ENCODE results near the gene RIN2.
"Not testable (repeated sequence)": the region's sequence is repeated elsewhere in the genome, so short reads cannot be mapped to it uniquely, and the experiment has no call there.

Gene RIN2

DNA sequence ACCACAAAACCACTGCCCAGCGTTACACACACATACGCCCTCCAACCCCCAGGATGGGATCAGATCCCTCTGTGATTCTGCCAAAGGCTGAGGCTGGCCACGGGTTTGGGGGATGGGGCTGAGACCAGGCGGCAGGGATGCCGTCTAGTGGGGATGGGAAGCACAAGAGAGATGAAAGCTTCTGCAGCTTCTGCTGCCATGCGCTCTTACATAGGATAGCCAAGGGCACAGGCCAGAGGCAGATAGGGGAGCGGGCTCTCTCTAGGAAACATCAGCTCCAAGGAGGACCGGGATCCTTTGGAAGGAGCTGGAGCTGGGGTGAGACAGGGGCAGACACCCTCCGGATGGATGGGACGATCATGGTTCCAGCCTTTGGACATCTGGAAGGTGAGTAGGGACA, 18.7 kb upstream of the RIN2 start:
- no peak for DNase-seq (ENCODE audit: low spot score)

DNA sequence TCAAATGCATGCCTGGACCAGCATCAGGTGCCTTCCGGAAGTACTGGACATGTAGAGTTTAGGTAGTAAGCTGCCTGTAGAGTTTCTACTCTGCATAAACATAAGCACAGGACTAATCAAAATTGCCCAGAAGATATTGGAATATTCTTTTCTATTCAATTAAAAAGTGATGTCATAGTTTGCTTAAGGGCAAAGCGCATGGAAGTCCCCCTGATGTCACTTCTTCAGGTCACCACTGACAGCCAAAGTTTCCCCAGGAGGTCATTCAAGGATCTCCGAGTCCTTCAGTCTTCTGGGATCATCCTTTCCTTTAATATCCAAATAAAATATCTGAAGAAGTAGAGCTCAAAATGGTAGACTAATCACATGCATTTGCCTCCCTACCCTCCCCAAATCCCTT, 17.5 kb upstream of the RIN2 start:
- DNase-seq (ENCODE audit: low spot score), result no peak

DNA sequence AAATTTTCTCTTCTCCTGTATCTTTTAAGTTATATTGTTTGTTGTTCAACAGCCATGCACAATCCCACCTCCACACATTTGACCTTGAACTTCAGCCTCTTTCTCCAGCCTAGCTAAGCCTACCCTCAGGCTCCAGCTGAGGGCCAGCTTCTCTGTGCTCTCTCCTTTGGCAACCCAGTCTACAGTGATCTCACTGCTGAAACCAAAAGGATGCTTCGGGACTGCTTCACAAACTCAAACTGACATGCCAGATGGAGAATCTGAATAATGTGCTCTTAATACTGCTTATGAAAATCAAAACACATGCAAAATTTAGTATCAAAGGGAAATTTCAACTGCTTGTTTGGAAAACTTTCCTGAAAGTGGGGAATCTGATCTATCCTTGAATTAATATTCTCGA, 16.1 kb upstream of the RIN2 start:
- no peak for DNase-seq (ENCODE audit: low spot score)

DNA sequence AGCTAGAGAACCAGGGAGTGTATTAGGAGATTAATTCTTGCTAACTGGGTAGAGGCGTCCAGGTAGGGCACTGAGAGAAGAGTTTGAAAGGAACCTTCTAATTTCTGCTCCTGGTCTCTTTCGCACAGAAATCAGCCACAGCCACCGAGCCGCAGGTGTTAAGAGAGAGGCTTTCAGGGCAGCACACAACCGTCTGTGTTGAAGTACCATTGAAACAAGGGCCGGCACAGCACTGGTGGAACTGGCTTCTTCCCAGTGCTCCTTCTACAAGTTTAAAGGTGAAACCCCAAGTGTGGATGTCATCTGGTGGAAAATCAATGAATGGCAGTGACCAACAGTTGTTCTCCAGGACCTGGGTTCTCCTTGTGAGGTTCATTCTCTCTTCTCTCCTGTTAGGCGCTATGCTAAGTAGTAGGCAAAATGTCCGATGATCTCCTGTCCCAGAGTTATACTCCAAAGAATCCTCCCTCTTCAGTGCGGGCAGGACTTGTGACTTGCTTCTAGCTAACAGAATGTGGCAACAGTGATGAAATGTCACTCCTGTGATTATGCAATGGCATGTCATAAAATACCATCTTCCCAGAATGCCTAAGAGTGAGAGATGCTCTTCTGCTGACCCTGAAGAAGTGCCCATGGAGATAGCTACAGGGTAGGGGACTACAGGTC, 15.0 kb upstream of the RIN2 start:
- DNase-seq (ENCODE audit: low spot score), result no peak

DNA sequence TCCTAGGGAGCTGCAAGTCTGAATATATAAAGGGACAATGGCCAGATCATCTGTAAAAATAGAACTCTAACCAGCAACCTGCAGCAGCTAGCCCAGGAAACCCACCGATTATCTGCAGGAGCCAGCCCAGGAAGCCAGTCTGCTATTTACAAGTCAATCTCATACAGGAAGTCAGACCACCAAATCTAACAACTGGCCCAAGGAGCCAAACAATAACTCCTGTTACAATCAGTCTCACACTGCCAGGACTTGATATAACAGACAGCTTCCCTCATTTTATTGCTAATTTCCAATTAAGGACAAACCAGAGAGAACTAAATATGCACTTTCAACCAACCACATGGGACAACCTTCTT, 14.4 kb upstream of the RIN2 start:
- DNase-seq (ENCODE audit: low spot score), result no peak

DNA sequence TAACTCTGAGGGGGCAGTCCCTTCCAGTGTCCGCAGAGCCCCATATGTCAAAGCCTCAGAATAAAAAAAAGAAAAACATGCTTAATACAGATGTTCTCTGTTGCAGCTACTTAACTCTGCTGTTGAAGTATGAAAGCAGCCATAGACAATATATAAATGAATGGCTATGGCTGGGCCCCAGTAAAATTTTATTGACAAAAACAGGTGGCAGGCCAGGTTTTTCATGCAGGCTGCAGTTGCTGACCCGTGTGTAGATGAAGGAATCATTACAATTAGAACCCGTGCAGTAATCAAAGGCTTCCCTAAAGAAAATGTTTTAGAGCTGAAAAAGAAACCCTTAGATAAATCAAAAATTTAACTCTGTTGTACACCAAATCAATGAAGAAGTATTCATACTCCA, 13.0 kb upstream of the RIN2 start:
- no peak for DNase-seq (ENCODE audit: low spot score)

DNA sequence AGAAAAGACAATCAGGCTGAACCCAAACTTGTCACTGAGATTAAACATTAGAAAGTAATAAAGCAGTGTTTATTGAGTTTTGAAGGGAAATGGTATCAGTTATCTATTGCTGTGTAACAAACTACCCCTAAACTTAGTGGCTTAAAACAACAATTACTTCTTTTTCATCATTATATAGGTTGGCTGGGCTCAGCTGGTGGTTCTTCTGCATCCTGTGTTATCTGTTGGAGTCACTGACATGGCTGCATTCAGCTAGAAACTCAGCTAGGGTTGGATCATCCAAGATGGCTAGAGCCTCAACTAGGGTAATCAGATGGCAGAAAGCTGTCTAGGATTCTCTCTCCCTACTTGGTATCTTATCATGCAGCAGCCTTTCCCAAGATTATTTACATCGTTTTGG, 12.5 kb upstream of the RIN2 start:
- no peak for DNase-seq (ENCODE audit: low spot score)

DNA sequence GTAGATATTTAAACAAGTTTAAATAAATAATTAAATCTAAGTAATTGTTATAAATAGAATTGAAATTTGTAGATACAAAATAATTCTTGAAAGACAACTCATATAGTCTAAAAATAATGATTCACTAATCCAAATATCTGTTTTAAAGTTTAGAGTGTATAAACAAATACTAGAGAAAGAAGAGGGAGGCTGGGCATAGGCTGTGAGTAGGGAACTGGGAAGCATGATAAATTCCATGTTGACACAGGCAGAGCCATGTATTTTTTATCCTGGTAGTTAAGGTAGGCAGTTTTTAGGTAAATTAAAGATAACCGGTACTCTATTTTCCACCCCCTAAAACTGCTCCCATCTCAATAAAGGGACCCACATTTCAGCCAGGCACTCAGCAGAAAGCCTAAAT, 11.7 kb upstream of the RIN2 start:
- no peak for DNase-seq (ENCODE audit: low spot score)

DNA sequence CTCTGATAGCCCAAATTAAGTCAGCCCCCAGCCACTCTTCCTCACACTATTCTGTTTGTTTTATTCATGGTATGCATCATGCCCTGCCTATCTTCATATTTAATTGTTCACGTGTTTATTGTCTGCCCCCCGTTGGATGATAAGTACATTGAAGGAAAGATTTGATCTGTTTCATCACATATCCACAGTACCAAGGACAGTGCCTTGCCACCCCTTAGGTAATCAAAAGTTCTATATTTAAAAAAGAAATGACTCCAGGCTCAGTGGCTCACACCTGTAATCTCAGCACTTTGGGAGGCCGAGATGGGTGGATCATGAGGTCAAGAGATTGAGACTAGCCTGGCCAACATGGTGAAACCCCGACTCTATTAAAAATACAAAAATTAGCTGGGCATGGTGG, 10.2 kb upstream of the RIN2 start:
- DNase-seq (ENCODE audit: low spot score), result no peak

DNA sequence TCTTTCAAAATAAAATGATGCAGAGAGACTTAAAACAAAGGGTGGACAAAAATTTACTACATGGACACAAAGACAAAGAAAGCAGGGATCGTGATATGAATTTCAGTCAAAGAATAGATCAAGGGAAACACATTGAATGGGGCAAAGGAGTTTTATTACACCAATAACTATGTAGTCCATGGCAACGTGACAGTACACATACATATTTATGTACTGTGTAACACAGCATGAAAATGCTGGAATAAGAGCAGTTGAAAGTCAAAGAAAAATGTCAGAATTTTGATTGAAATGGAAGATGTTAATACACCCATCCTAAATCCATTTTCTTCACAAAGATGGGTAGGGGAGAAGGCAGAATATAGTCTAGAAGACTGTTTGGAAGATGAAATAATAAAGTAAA, 9.4 kb upstream of the RIN2 start:
- no peak for DNase-seq (ENCODE audit: low spot score)

DNA sequence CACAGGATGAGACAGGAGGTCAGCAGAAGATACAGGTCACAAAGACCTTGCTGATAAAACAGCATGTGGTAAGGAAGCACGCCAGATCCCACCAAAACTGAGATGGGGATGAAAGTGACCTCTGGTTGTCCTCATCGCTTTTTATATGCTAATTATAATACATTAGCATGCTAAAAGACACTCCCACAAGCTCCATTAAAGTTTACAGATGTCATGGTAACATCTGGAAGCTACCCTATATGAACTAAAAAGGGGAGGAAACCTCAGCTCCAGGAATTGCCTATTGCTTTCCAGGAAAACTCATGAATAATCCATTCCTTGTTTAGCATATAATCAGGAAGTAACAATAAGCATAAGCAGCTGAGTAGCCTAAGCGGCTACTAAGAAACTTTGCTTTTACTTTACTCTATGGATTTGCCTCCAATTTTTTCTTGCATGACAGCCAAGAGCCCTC, 8.4 kb upstream of the RIN2 start:
- DNase-seq (ENCODE audit: low spot score), result no peak

DNA sequence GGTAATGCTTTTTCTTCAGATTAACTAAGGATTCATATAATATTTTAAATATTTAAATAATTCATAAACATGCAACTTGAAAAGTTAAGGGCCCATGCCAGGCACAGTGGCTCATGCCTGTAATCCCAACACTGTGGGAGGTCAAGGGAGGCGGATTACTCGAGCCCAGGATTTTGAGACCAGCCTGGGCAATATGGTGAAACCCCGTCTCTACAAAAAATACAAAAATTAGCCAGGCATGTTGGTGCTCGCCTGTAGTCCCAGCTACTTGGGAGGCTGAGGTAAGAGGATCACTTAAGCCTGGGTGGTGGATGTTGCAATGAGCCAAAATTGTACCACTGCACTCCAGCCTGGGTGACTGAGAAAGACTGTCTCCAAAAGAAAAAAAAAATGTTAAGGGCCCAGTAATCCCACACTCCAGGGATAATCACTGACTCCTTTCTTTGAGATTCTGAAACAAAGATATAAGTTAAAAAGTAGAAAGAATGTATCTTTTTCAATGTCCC, 7.9 kb upstream of the RIN2 start:
- DNase-seq (ENCODE audit: low spot score), result no peak

DNA sequence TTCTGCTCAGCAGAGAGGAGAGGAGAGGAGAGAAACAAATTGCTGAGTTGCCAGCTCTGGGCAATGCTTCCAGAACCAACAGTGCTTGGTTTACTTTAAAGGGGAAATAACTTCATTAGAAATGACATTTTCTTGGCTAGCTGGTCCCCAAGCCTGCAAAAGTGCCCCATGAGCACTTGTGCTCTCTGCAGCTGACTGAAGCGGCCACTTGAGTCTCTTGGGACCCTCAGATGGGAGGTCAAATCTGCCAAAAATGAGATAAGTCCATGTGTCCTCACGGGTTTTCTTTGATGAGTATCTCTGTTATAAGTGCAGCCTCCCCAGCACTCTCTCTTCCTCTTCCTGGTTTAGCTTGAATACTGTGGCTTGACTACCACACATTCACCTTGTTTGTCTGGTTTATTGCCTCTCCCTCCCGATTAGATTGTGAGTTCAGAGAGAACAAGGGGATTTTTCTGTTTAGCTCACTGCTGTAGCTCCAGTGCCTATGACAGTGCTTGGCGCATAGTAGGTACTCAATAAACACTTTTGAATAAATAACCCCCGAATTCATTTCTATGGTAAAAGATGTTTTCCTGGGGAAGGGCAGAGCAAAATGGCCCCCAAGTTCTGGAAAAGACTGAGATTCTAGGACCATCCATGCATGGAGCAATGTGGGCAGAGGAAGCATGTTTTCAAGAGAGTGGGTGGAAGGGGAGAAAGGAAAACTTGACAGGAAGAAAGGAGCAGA, 7.0 kb upstream of the RIN2 start:
- no peak for DNase-seq (ENCODE audit: low spot score)

DNA sequence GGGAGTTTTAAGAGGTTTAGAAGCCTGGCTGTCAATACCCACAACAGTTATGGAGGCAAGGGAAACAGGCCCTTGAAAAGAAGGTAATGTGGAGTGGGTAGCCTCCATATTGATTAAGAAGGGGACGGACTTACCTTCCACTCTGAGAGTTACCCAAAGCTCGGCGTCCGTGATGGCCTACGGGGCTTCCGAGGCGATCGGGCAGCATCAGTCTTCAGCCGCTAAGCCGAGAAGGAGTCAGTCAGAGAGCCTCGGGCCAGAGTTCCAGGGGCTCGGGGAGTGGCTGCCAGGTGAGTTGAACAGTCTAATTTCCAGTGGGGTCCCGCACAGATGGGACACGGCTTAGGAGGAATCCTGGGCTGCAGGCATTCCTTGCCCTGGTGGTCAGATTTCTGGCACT, 3.9 kb upstream of the RIN2 start:
- DNase-seq (ENCODE audit: low spot score), result not testable (repeated sequence)

DNA sequence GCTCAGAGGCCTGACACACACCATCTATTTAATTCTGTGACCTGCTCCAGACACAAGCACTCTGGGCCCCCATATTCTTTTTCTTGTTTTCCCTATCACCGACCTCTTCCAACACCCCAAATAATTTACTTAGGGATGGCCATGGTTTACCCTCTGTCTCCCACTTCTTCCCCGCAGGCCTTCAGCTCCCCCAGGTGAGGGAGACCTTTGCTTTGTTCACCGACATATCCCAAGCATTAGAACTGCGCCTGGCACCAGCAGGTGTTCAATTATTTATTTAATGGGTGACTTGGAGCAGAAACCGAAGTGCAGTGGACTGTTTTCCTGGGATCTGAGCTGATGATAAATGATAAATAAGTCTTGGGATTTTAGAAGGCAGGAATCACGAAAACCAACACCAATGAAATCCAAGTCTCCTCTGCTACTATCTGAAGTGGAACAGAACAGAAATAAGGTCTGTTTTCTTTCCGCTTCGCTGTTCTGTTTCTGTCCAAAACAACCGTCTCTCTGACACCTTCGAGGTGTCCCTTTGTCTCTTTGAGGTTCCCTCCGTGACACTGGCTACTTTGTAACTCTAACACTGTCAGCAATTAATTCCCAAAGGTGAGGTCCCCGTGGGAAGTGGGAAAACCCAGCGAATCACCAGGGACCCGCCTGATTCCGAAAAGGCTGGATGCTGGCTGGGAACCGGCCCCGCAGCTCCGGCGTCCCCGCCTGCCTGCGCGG, 1.1 kb upstream of the RIN2 start:
- DNase-seq (ENCODE audit: low spot score), result no peak

DNA sequence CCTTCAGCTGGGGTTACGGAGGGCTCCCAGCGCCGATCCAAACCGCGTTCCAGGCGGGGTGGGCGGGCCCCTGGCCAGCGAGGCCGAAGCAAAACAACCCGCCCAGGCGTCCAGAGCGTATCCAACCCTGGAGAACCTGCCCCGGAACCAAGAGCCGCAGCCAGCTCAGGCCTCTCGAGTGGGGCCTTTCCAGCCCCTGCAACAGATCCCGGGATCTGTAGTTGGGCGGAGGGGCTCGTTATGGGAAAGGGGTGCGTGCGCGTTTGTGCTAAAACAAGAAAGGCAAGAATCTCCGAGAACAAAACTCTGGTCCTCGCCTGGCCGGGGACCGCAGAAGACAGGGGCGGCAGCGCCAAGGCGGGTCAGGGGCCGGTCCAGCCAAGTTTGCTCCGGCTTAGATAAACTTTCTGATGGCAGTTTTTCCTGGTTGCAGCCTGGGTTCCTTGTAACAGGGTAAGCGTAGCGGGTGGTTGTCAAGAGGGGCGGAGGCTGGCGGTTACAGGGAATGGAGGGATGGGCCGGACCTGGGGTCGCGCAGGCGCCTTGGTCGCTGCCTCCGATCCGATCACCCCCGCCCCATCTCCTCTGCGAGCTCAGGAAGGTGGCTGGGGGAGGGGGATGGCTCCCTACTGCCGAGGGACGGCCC, 448 bp upstream of the RIN2 start:
- no peak for DNase-seq (ENCODE audit: low spot score)

DNA sequence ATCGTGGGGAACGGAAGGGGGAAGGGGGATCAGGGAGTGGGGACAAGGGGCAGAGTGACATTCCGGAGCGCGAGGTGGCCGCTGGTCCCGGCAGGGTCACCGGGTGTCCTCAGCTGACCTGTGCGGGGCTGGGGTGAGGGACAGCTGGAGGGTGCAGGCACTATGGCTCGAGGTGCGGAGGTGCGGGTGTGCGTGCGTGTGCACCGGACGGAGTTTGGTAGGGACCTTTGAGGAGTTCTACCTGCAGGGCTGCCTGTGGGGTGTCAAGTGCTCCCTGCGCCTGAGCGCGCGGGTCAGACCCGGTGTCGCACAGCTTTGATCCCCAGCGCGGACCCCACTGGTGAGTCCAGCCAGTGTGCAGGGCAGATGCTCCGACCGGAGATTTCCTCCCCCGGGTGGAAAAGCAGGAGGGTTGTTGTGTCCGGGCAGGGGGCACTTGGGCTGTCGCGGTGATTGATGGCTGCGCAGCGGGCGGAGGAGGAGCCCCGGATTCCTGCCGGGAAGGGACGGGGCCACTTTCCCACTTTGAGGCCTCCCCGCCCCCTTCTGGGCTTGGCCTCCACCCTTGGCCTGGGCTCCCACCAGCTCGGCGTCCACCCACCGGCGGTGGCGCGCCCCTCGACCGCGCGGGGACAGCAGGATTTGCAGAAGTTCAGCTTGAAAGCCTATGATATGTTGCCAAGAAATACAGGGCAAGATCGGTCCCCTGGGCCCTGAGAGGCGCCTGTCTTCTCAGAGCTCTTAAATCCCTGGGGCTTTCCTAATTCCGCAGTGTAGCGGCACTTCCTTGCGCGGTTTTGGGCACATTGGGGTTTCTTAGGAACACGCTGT, 658 bp downstream of the RIN2 start:
- DNase-seq (ENCODE audit: low spot score), result no peak

DNA sequence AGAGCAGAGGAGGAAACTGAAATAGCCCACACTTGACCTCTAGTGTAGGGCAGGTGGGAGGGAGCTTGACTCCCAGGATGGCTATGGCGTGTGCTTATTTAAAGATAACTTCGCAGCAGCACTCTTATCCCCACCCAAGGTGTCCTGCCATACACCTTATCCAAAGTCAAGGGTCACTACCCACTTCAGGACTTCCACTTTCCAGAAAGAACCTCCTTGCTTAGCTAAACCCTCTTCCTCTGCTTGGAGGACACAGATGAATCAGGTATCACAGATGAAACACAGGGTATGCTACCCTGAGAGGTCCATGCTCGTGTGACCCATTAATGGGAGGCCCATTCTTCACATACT, 2.3 kb downstream of the RIN2 start:
- DNase-seq (ENCODE audit: low spot score), result no peak

DNA sequence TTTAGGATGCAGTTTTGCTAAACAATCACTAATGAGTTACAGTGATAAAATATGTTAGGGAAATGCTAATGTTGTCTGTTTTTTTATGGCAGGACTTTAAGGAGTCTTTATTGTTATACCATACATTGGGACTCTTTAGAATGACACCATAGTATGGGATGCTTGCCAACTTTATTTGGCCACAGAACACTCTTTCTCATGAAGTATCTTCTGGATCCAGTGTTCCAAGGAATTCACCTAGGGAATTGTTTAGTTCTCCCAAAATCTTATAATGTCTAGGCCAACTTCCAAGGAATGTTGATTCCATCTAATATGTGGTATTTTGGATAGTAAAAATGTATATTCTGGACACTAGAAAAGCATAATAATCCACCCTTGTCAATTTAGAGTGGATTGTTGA, 3.3 kb downstream of the RIN2 start:
- DNase-seq (ENCODE audit: low spot score), result no peak

DNA sequence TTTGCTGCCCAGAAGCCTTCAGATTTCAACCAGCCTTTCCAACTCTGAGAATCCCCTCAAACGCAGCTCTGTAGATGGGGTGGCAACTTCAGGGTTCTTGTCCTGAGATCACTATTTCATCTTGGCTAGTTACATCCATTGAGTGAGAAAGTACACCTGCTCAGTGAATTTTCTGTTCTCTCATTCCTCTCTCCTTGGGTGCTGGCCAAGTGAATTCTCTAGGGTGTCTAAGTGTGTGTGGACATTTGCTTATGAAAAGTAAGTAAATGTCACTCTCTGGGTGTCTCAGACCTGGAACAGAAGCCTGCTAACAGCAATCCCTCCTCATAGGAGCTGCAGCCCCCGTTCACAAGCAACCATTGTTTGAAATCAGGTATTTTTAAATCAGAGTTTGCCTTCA, 3.8 kb downstream of the RIN2 start:
- no peak for DNase-seq (ENCODE audit: low spot score)

DNA sequence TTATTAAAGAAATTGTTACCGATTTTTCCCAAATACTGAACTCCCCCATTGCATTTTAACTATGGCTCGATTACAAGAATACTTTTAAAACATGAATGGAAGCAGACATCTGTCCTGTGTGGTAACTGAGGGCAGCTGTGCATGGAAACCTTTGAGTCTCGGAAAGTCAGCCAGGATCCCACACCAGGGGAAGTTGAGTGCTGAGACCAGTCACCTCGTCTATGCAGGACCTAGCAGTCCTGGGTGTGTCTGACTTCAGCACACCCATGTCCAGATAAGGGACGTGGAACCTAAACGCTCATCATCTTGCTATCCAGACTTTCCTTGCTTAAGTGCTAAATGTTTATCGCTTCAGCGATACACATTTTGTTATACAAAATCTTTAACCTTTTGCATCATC, 6.1 kb downstream of the RIN2 start:
- no peak for DNase-seq (ENCODE audit: low spot score)

DNA sequence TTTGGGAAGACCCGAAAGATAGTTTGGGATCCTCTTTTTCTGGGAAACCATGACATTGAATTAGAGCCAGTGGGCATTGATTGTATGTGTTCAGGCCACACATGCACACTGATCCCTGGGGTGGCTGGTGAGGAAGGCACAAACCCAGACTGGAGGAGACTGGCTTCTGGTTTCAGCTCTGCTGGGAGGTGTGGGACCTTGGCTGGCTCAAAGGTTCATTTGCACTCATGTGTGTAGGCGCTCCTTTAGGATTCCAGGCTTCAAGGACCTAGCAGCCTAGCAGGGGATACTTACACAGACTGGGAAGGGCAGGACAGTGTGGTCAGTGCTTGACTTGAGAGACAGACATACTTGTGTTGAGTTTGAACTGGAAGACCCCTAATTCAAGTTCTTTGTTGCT, 7.2 kb downstream of the RIN2 start:
- DNase-seq (ENCODE audit: low spot score), result no peak
